ENCODE data around the gene EFNA3.

Gene EFNA3

GRCh38 chr1:155126556-155127104 is 48.0 kb downstream of the EFNA3 start (continued):
- TF ChIP-seq ZNF18 (tag by site-specific recombination; IDR thresholded peaks at IDR 0.05), result no peak
- TF ChIP-seq, protein P1, sequence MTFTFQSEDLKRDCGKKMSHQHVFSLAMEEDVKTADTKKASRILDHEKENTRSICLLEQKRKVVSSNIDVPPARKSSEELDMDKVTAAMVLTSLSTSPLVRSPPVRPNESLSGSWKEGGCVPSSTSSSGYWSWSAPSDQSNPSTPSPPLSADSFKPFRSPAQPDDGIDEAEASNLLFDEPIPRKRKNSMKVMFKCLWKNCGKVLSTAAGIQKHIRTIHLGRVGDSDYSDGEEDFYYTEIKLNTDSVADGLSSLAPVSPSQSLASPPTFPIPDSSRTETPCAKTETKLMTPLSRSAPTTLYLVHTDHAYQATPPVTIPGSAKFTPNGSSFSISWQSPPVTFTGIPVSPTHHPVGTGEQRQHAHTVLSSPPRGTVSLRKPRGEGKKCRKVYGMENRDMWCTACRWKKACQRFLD (tag by site-specific recombination; IDR thresholded peaks at IDR 0.05), result no peak
- peak; percentile 98 for TF ChIP-seq ZIC2 (tag by site-specific recombination; IDR thresholded peaks at IDR 0.05)
- peak; percentile 73 for TF ChIP-seq ZBTB7A (tag by site-specific recombination; IDR thresholded peaks at IDR 0.05; ENCODE audit: low read depth)
- no peak for TF ChIP-seq ZNF10 (tag by site-specific recombination; IDR thresholded peaks at IDR 0.05)
- no peak for TF ChIP-seq ZNF16 (tag by site-specific recombination; IDR thresholded peaks at IDR 0.05; ENCODE audit: low read depth)
- TF ChIP-seq ZNF114 (tag by site-specific recombination; IDR thresholded peaks at IDR 0.05), result no peak
- peak; percentile 52 for TF ChIP-seq ZNF692 (tag by site-specific recombination; IDR thresholded peaks at IDR 0.05)
- TF ChIP-seq, protein P2, sequence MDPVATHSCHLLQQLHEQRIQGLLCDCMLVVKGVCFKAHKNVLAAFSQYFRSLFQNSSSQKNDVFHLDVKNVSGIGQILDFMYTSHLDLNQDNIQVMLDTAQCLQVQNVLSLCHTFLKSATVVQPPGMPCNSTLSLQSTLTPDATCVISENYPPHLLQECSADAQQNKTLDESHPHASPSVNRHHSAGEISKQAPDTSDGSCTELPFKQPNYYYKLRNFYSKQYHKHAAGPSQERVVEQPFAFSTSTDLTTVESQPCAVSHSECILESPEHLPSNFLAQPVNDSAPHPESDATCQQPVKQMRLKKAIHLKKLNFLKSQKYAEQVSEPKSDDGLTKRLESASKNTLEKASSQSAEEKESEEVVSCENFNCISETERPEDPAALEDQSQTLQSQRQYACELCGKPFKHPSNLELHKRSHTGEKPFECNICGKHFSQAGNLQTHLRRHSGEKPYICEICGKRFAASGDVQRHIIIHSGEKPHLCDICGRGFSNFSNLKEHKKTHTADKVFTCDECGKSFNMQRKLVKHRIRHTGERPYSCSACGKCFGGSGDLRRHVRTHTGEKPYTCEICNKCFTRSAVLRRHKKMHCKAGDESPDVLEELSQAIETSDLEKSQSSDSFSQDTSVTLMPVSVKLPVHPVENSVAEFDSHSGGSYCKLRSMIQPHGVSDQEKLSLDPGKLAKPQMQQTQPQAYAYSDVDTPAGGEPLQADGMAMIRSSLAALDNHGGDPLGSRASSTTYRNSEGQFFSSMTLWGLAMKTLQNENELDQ (tag by site-specific recombination; IDR thresholded peaks at IDR 0.05; ENCODE audit: low read depth), result no peak
- TF ChIP-seq ZNF140 (tag by site-specific recombination; IDR thresholded peaks at IDR 0.05), result no peak
- TF ChIP-seq PRDM1 (tag by site-specific recombination; IDR thresholded peaks at IDR 0.05), result no peak
- TF ChIP-seq ELK4 (IDR thresholded peaks at IDR 0.05; ENCODE audit: borderline replicate concordance, low read depth, low read length), result no peak
- TF ChIP-seq, protein P3, sequence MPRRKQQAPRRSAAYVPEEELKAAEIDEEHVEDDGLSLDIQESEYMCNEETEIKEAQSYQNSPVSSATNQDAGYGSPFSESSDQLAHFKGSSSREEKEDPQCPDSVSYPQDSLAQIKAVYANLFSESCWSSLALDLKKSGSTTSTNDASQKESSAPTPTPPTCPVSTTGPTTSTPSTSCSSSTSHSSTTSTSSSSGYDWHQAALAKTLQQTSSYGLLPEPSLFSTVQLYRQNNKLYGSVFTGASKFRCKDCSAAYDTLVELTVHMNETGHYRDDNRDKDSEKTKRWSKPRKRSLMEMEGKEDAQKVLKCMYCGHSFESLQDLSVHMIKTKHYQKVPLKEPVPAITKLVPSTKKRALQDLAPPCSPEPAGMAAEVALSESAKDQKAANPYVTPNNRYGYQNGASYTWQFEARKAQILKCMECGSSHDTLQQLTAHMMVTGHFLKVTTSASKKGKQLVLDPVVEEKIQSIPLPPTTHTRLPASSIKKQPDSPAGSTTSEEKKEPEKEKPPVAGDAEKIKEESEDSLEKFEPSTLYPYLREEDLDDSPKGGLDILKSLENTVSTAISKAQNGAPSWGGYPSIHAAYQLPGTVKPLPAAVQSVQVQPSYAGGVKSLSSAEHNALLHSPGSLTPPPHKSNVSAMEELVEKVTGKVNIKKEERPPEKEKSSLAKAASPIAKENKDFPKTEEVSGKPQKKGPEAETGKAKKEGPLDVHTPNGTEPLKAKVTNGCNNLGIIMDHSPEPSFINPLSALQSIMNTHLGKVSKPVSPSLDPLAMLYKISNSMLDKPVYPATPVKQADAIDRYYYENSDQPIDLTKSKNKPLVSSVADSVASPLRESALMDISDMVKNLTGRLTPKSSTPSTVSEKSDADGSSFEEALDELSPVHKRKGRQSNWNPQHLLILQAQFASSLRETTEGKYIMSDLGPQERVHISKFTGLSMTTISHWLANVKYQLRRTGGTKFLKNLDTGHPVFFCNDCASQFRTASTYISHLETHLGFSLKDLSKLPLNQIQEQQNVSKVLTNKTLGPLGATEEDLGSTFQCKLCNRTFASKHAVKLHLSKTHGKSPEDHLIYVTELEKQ (tag by site-specific recombination; IDR thresholded peaks at IDR 0.05; ENCODE audit: borderline replicate concordance), result no peak
- no peak for TF ChIP-seq ZNF19 (tag by site-specific recombination; IDR thresholded peaks at IDR 0.05; ENCODE audit: low read depth)
- no peak for TF ChIP-seq ZNF610 (tag by site-specific recombination; IDR thresholded peaks at IDR 0.05; ENCODE audit: borderline replicate concordance)
- TF ChIP-seq, protein P4, sequence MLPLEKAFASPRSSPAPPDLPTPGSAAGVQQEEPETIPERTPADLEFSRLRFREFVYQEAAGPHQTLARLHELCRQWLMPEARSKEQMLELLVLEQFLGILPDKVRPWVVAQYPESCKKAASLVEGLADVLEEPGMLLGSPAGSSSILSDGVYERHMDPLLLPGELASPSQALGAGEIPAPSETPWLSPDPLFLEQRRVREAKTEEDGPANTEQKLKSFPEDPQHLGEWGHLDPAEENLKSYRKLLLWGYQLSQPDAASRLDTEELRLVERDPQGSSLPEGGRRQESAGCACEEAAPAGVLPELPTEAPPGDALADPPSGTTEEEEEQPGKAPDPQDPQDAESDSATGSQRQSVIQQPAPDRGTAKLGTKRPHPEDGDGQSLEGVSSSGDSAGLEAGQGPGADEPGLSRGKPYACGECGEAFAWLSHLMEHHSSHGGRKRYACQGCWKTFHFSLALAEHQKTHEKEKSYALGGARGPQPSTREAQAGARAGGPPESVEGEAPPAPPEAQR (tag by site-specific recombination; IDR thresholded peaks at IDR 0.05), result no peak
- no peak for TF ChIP-seq ZNF585B (tag by site-specific recombination; IDR thresholded peaks at IDR 0.05)
- no peak for TF ChIP-seq ZNF26 (tag by site-specific recombination; IDR thresholded peaks at IDR 0.05)
- TF ChIP-seq ZNF302 (tag by site-specific recombination; IDR thresholded peaks at IDR 0.05; ENCODE audit: low read depth), result no peak
- TF ChIP-seq, protein P5, sequence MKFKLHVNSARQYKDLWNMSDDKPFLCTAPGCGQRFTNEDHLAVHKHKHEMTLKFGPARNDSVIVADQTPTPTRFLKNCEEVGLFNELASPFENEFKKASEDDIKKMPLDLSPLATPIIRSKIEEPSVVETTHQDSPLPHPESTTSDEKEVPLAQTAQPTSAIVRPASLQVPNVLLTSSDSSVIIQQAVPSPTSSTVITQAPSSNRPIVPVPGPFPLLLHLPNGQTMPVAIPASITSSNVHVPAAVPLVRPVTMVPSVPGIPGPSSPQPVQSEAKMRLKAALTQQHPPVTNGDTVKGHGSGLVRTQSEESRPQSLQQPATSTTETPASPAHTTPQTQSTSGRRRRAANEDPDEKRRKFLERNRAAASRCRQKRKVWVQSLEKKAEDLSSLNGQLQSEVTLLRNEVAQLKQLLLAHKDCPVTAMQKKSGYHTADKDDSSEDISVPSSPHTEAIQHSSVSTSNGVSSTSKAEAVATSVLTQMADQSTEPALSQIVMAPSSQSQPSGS (tag by site-specific recombination; IDR thresholded peaks at IDR 0.05; ENCODE audit: low read depth), result no peak
- 0 out of 2 replicates have a peak, but pooled peaks have one; percentile 43 for TF ChIP-seq ZNF837 (tag by site-specific recombination; IDR thresholded peaks at IDR 0.05)
- TF ChIP-seq SP7 (tag by site-specific recombination; IDR thresholded peaks at IDR 0.05), result peak; percentile 87
- no peak for TF ChIP-seq ZNF155 (tag by site-specific recombination; IDR thresholded peaks at IDR 0.05)
- no peak; the same call in 1 of the 2 replicates for TF ChIP-seq KLF16 (tag by site-specific recombination; IDR thresholded peaks at IDR 0.05)

Data from HEK293 (cell line).